HepG2 (cell line): ENCODE data around the gene DUSP5.

ENCODE experiments used
- MTA3 ChIP-seq: sonication (generic); formaldehyde crosslinking; IDR thresholded peaks from 2 replicates; pipeline ENCODE4 v1.4.0; 2020; ENCODE audit warnings: missing genetic modification reagents
- RFX5 ChIP-seq: IDR thresholded peaks from 2 replicates; pipeline ENCODE4 v1.6.1; 2011; ENCODE audit warnings: low read depth, low read length, improper control_type of control experiment
- XRCC5 ChIP-seq: fragments of 200-400 bp; formaldehyde crosslinking; optimal IDR thresholded peaks from 2 replicates; pipeline ENCODE3; 2017; ENCODE audit warnings: mild to moderate bottlenecking, low read length
- ZNF274 ChIP-seq: sonication (generic); formaldehyde crosslinking; IDR thresholded peaks from 2 replicates; pipeline ENCODE4 v1.5.1; 2020; ENCODE audit warnings: mild to moderate bottlenecking, missing genetic modification reagents
- TF ChIP-seq, protein P1 (sequence below): sonication (generic); formaldehyde crosslinking; IDR thresholded peaks from 2 replicates; pipeline ENCODE4 v1.5.0; 2020; ENCODE audit warnings: mild to moderate bottlenecking, missing genetic modification reagents, moderate library complexity

DNA sequence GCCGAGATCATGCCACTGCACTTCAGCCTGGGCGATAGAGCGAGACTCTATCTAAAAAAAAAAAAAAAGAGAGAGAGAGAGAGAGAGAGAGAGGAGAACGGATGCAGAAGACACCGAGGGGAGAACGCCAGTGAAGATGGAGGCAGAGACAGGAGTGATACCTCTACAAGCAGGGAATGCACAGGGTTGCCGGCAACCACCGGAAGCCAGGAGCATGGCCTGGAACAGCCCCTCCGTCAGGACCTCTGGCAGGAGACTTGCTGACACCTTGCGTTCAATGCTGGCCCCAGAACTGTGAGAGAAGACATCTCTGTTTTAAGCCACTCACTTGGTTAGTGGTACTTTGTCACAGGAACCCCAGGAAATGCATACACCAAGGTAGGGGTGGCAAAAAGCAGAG lies 38.1 kb upstream of the DUSP5 start:
- no peak for TF ChIP-seq MTA3 (CRISPR knock-in tag)
- no peak for TF ChIP-seq XRCC5
- no peak for TF ChIP-seq RFX5
- TF ChIP-seq, protein P1, sequence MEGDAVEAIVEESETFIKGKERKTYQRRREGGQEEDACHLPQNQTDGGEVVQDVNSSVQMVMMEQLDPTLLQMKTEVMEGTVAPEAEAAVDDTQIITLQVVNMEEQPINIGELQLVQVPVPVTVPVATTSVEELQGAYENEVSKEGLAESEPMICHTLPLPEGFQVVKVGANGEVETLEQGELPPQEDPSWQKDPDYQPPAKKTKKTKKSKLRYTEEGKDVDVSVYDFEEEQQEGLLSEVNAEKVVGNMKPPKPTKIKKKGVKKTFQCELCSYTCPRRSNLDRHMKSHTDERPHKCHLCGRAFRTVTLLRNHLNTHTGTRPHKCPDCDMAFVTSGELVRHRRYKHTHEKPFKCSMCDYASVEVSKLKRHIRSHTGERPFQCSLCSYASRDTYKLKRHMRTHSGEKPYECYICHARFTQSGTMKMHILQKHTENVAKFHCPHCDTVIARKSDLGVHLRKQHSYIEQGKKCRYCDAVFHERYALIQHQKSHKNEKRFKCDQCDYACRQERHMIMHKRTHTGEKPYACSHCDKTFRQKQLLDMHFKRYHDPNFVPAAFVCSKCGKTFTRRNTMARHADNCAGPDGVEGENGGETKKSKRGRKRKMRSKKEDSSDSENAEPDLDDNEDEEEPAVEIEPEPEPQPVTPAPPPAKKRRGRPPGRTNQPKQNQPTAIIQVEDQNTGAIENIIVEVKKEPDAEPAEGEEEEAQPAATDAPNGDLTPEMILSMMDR, result no peak
- no peak for TF ChIP-seq ZNF274 (CRISPR knock-in tag)
